ENCODE results near the gene TET1.

- TF ChIP-seq, protein P1, sequence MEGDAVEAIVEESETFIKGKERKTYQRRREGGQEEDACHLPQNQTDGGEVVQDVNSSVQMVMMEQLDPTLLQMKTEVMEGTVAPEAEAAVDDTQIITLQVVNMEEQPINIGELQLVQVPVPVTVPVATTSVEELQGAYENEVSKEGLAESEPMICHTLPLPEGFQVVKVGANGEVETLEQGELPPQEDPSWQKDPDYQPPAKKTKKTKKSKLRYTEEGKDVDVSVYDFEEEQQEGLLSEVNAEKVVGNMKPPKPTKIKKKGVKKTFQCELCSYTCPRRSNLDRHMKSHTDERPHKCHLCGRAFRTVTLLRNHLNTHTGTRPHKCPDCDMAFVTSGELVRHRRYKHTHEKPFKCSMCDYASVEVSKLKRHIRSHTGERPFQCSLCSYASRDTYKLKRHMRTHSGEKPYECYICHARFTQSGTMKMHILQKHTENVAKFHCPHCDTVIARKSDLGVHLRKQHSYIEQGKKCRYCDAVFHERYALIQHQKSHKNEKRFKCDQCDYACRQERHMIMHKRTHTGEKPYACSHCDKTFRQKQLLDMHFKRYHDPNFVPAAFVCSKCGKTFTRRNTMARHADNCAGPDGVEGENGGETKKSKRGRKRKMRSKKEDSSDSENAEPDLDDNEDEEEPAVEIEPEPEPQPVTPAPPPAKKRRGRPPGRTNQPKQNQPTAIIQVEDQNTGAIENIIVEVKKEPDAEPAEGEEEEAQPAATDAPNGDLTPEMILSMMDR (IDR thresholded peaks at IDR 0.05; ENCODE audit: low read depth, low read length) = no peak
- TF ChIP-seq MYC (IDR thresholded peaks at IDR 0.05; ENCODE audit: low read depth, low read length) (no peak), POLR2A (IDR thresholded peaks at IDR 0.05; ENCODE audit: extremely low read depth, insufficient read length) (no peak), MAX (IDR thresholded peaks at IDR 0.05; ENCODE audit: low read depth, low read length) (no peak)
Measured at GRCh38 chr10:68668972-68669371, 108.8 kb downstream of the TET1 start.

Data from NB4 (cell line).